ENCODE data around the gene TENM4.

GRCh38 chr11:78929207-78929905 is 511.5 kb downstream of the TENM4 start:
- no peak for TF ChIP-seq STAG1 (CRISPR knock-in tag; IDR thresholded peaks at IDR 0.05)
- TF ChIP-seq RBFOX2 (IDR thresholded peaks at IDR 0.05; ENCODE audit: low read depth, low read length), result no peak

Data from HepG2 (cell line).